Adipocyte (in vitro differentiated cells): ENCODE results near the gene FRMD4A.
"Not testable (repeated sequence)": the region's sequence is repeated elsewhere in the genome, so short reads cannot be mapped to it uniquely, and the experiment has no call there.

Experiments used
- DNase-seq: peaks from one replicate; pipeline ENCODE4 v3.0.0-alpha.2; 2015; ENCODE audit warnings: low read depth
- H3K27me3 ChIP-seq: replicated peaks from 2 replicates; pipeline ENCODE4 v1.7.0; 2013; ENCODE audit warnings: mild to moderate bottlenecking, low read length, moderate library complexity; ENCODE audit not compliant: control insufficient read depth, insufficient read depth
- H3K36me3 ChIP-seq: 2 replicates; pipeline ENCODE4 v1.7.0; 2013; ENCODE audit warnings: low read length, mild to moderate bottlenecking, moderate library complexity; ENCODE audit not compliant: control insufficient read depth, insufficient read depth, severe bottlenecking
- H3K4me1 ChIP-seq: 2 replicates; pipeline ENCODE4 v1.7.0; 2013; ENCODE audit warnings: mild to moderate bottlenecking, low read length, moderate library complexity; ENCODE audit not compliant: control insufficient read depth, insufficient read depth
- H3K4me3 ChIP-seq: 2 replicates; pipeline ENCODE4 v1.7.0; 2013; ENCODE audit warnings: mild to moderate bottlenecking, low read length, moderate library complexity
- H3K9ac ChIP-seq: 2 replicates; pipeline ENCODE4 v1.7.0; 2013; ENCODE audit warnings: mild to moderate bottlenecking, low read length, moderate library complexity
- H3K9me3 ChIP-seq: 2 replicates; pipeline ENCODE4 v1.7.0; 2013; ENCODE audit warnings: mild to moderate bottlenecking, low read length, moderate library complexity; ENCODE audit not compliant: control insufficient read depth

FRMD4A gene

GRCh38 chr10:14067638-14068037 is 263.1 kb downstream of the FRMD4A start:
- peaks cover 11% of the 10 kb centered on the region for H3K9me3 ChIP-seq
- DNase-seq, H3K27me3 ChIP-seq: not testable (repeated sequence)

GRCh38 chr10:14066106-14066505 is 264.6 kb downstream of the FRMD4A start:
- H3K27me3 ChIP-seq, result no peaks in the 10 kb centered on the region
- H3K4me3 ChIP-seq, result no peak overlapping the region
- peaks cover 11% of the 10 kb centered on the region for H3K9me3 ChIP-seq
- H3K9ac ChIP-seq, result no peak overlapping the region
- no peak for DNase-seq
- peaks cover 25% of the 10 kb centered on the region for H3K4me1 ChIP-seq
- H3K36me3 ChIP-seq, result no peaks in the 10 kb centered on the region

More at GRCh38 chr10:14067638-14068037, 263.1 kb downstream of the FRMD4A start:
- H3K36me3 ChIP-seq, H3K4me3 ChIP-seq, H3K9ac ChIP-seq: not testable (repeated sequence)
- H3K4me1 ChIP-seq, result peaks cover 20% of the 10 kb centered on the region

GRCh38 chr10:14063531-14064285 is 267.0 kb downstream of the FRMD4A start:
- no peaks in the 10 kb centered on the region for H3K27me3 ChIP-seq
- peak overlapping the region; percentile 40 for H3K9ac ChIP-seq
- H3K4me1 ChIP-seq, result peaks cover 30% of the 10 kb centered on the region
- no peaks in the 10 kb centered on the region for H3K9me3 ChIP-seq
- peak; percentile 93 for DNase-seq
- H3K36me3 ChIP-seq, result no peaks in the 10 kb centered on the region
- peak overlapping the region; percentile 16 for H3K4me3 ChIP-seq

GRCh38 chr10:14062528-14063260 is 268.0 kb downstream of the FRMD4A start:
- Histone ChIP-seq H3K9ac (no peak overlapping the region), H3K9me3 (no peaks in the 10 kb centered on the region), H3K4me3 (peak overlapping the region; percentile 16), H3K36me3 (no peaks in the 10 kb centered on the region), H3K27me3 (no peaks in the 10 kb centered on the region), H3K4me1 (peaks cover 30% of the 10 kb centered on the region)
- no peak for DNase-seq

- DNase-seq, result no peak
Measured at GRCh38 chr10:14060320-14061070, 270.2 kb downstream of the FRMD4A start.

GRCh38 chr10:14056610-14057332 is 274.0 kb downstream of the FRMD4A start:
- Histone ChIP-seq H3K27me3 (no peaks in the 10 kb centered on the region), H3K9ac (peak overlapping the region; percentile 55), H3K9me3 (peaks cover 3% of the 10 kb centered on the region), H3K4me1 (peaks cover 17% of the 10 kb centered on the region), H3K4me3 (no peak overlapping the region), H3K36me3 (no peaks in the 10 kb centered on the region)
- peak; percentile 83 for DNase-seq

More at GRCh38 chr10:14060320-14061070, 270.2 kb downstream of the FRMD4A start:
- Histone ChIP-seq H3K9ac (no peak overlapping the region), H3K9me3 (no peaks in the 10 kb centered on the region), H3K36me3 (no peaks in the 10 kb centered on the region), H3K27me3 (no peaks in the 10 kb centered on the region), H3K4me1 (peaks cover 42% of the 10 kb centered on the region), H3K4me3 (no peak overlapping the region)

DNA sequence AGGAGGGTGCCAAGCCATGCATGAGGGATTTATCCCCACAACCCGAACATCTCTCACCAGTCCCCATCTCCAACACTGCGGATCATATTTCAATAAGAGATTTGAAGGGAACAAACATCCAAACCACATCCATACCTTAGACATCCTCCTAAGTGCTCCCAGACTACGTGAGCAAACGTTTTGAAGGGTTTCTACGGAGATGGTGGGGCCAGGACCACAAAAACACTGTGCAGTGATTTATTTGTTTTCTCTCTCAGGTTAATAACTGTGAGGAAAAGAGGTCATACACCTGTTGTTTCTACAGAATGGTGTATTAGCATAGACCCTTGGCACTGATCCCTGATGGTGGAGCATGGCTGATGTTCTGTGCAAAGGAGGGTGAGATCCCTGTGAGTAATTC is 277.8 kb downstream of the FRMD4A start:
- no peak overlapping the region for H3K4me3 ChIP-seq
- DNase-seq, result no peak
- H3K27me3 ChIP-seq, result no peaks in the 10 kb centered on the region
- H3K36me3 ChIP-seq, result no peaks in the 10 kb centered on the region
- H3K9me3 ChIP-seq, result peaks cover 3% of the 10 kb centered on the region
- H3K4me1 ChIP-seq, result peaks cover 12% of the 10 kb centered on the region
- H3K9ac ChIP-seq, result no peak overlapping the region

GRCh38 chr10:14050598-14050997 is 280.1 kb downstream of the FRMD4A start:
- H3K27me3 ChIP-seq, result no peaks in the 10 kb centered on the region
- no peaks in the 10 kb centered on the region for H3K36me3 ChIP-seq
- peaks cover 3% of the 10 kb centered on the region for H3K9me3 ChIP-seq
- H3K4me1 ChIP-seq, result no peaks in the 10 kb centered on the region
- no peak overlapping the region for H3K9ac ChIP-seq
- DNase-seq, result no peak
- H3K4me3 ChIP-seq, result no peak overlapping the region

DNA sequence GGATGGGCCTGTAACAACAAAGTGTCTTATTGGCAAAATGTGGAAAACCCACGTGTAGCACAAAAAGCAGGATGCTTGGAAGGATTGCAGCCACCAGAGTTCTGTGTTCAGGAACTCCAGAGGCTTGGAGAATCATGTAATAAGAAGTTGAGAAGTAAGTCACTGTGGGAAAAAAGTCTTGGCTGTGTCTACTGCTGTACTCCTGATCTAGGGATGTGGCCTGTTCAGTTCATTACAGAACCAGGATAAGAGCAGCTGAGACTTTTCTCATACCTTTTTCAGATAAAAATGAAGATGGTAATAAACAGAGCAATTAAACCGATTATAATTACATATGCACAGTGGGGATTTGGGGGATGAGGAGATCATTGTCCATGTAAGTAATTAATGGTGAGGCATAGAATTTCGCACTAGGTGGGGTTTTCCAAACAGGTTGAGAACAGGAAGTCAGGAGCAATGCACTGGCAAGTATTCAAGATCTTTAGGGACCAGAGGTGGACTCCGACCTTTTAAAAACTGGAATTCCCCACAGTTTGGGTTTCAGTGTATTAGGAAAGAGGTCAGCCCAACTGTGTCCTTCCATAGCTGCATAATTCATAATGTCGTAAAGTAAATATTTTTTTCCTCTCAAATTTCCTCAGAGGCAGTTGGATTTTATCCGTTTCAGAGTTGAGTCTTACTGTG is 281.7 kb downstream of the FRMD4A start:
- Histone ChIP-seq H3K4me3 (no peak overlapping the region), H3K9me3 (peaks cover 3% of the 10 kb centered on the region), H3K4me1 (no peaks in the 10 kb centered on the region), H3K36me3 (no peaks in the 10 kb centered on the region), H3K27me3 (no peaks in the 10 kb centered on the region), H3K9ac (no peak overlapping the region)
- DNase-seq, result no peak

GRCh38 chr10:14047431-14047830 is 283.3 kb downstream of the FRMD4A start:
- H3K36me3 ChIP-seq, result no peaks in the 10 kb centered on the region
- peaks cover 3% of the 10 kb centered on the region for H3K9me3 ChIP-seq
- H3K9ac ChIP-seq, result no peak overlapping the region
- H3K4me3 ChIP-seq, result no peak overlapping the region
- no peak for DNase-seq
- H3K4me1 ChIP-seq, result no peaks in the 10 kb centered on the region
- no peaks in the 10 kb centered on the region for H3K27me3 ChIP-seq
